Occipital lobe (tissue), 2 donors: ENCODE results near the gene ANKRD11. TPM values are rescaled to one million over a fixed set of nuclear protein-coding genes. Genes with fewer than 3 reads are reported as not detected.
A peak's percentile ranks its signal among the peaks of the same experiment; 100 is the strongest.
"Not testable (repeated sequence)": the region's sequence is repeated elsewhere in the genome, so short reads cannot be mapped to it uniquely, and the experiment has no call there.

Experiments used
- DNase-seq: peaks from one replicate; lab custom pipeline; 2025; lab: John Stamatoyannopoulos, UW
- total RNA-seq: library from RNA; depleted of rRNA; stranded (reverse); fragments of >200 nt; gene quantifications from one replicate; pipeline ENCODE4 v1.2.3, GENCODE V29; 2014

The ANKRD11 gene
- total RNA-seq, 1 donor from 2014 or later, result 27.5 TPM

DNA sequence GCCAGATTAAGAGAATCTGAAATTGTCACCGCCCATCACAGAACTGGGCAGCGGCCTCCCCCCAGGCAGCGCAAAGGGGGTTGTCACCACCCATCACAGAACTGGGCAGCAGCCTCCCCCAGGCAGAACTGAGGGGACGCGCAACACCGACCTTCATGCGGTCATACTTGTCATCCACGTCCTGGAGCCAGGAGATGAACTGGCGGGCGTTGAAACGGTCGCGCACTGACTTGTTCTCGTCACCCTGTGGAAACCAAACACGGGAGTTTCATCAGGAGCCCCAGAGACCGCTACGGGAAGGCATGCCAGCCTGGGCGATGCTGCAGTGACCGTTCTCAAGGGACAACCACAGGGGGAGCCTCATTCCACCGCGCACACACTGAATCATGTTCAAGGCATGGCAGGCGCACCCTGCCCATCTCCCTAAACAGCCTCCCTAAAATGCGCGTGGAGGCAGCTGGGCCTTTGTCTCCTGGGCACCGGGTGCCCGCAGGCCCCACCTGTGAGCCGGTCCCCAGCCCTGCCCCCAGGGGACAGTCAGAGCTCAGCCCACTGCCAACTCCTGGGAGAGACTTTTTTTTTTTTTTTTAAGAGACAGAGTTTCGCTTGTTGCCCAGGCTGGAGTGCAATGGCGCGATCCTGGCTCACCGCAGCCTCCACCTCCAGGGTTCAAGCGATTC is 219.6 kb downstream of the ANKRD11 start:
- DNase-seq, result no peak

GRCh38 chr16:89269805-89270665 is 220.3 kb downstream of the ANKRD11 start:
- no peak for DNase-seq

DNA sequence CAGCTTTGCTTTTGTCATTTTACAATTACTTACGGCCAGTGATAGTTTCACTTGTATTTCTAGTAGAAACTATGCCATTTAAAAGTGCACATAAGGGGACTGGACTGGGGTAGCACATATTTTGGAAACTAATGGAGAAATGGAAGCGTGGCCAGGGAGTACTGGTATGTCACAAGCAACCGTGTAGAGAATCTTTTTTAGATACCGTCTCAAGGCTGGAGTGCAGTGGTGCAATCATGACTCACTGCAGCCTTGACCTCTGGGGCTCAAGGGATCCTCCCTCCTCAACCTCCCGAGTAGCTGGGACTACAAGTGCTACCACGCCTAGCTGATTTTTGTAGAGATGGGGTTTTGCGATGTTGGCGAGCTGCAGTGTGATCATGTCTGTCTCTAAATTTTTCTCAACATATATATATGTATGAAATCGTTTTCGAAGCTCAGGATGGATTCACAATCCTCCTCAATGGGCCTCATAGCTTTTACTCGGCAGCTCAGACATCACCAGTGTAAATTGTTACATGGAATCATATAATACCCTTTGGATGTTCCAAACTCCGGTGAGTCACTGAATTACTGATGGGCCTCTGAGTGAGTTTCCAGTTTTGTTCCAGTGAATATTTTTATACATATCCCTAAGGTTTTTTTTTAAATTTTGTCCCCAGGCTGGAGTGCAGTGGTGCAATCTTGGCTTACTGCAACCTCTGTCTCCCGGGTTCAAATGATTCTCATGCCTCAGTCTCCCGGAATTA is 221.2 kb downstream of the ANKRD11 start:
- no peak for DNase-seq

DNA sequence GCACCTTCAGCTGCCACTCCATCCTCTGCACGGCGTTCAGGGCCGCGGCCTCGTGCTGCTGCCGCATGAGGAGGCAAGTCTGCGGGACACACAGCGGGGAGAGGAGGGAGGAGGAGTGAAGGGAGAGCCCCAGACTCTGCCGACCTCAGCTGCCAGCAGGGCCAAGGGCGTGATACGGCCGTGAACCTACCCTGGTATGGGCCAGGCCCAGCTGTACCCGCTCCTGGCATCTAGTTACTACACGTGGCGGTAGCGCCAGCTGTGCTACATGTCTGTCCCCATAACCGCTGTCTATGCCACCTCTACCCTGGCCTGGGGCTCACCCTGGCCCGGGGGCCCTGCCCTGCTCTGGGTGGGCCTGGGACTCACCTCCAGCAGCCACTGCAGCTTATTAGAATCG is 221.8 kb downstream of the ANKRD11 start:
- no peak for DNase-seq

DNA sequence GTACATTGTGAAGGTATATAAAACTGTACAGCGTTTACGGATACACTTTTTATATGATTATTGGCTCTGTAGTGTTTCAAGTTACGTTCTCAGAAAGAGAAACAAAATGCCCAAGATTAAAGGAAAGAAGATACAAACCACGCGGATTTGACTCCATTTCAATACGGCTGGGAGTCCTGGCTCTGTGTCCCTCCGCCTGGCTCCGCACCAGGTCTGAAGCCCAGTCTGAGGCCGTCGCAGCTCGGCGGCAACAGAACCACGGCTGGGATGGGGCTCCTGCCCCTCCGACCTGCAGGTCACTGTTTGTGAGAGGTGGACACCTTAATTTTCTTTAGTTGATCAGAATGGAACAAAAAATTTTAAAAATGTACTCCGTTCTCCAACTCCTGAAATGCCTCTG is 222.6 kb downstream of the ANKRD11 start:
- not testable (repeated sequence) for DNase-seq

- no peak for DNase-seq
These were observed 223.7 kb downstream of the ANKRD11 start for GRCh38 chr16:89266521-89267134.

GRCh38 chr16:89265647-89266046 is 224.7 kb downstream of the ANKRD11 start:
- no peak for DNase-seq

- no peak for DNase-seq
These were observed 225.4 kb downstream of the ANKRD11 start for GRCh38 chr16:89264800-89265550.

DNA sequence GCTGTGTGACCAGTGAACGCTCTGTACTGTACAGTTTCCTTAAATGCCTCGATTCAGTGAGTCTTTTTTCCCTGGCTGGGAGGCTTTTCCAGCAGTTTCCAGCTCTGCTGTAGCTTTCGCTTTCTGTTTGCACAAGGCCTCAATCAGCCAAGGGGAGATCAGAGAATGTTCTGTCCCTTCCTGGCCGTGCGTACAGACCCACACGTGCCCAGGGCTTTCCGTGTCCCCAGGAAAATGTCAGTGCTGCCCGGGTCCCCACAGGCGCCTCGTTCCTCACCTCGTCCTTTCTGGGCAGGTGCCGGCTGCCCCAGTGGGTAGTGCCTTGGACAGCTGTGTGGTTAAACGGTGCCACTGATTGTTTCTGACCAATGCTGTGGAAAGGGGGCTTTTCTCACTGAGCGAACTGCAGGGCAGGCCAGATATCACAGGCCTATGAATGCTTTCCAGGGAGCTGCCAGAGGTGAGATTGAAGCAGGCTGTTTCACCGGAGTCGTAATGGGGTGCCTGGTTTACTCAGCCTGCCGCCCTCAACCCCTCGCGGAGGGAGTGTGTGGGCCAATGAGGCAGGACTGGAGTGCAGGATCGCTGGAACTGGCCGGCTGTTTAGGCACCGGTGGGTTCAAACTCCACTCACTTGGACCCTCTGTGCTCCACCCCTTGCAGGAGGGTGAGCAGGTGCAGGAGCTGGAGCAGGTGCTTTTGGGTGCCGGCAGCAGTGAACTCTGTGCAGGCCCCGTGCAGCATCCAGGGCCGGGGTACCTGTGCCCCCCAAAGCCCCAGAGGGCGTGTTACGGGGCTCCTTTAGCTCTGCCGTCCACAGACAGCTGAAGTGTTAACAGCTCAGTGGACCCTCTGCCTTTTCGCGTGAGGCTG is 228.4 kb downstream of the ANKRD11 start:
- DNase-seq, result no peak

DNA sequence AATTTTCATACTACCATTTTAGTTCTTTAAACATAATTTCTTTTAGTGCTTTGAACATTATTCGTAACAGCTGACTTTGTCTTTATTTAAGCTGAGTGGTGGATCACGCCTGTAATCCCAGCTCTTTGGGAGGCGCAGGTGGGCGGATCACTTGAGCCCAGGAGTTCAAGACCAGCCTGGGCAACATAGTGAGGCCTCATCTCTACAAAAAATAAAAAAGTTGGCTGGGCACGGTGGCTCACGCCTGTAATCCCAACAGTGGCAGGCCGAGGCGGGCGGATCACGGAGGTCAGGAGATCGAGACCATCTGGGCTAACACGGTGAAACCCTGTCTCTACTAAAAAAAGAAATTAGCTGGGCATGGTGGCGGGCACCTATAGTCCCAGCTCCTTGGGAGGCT is 230.5 kb downstream of the ANKRD11 start:
- not testable (repeated sequence) for DNase-seq

GRCh38 chr16:89257757-89258465 is 232.4 kb downstream of the ANKRD11 start:
- DNase-seq, result no peak

GRCh38 chr16:89257281-89257731 is 233.1 kb downstream of the ANKRD11 start:
- no peak for DNase-seq

DNA sequence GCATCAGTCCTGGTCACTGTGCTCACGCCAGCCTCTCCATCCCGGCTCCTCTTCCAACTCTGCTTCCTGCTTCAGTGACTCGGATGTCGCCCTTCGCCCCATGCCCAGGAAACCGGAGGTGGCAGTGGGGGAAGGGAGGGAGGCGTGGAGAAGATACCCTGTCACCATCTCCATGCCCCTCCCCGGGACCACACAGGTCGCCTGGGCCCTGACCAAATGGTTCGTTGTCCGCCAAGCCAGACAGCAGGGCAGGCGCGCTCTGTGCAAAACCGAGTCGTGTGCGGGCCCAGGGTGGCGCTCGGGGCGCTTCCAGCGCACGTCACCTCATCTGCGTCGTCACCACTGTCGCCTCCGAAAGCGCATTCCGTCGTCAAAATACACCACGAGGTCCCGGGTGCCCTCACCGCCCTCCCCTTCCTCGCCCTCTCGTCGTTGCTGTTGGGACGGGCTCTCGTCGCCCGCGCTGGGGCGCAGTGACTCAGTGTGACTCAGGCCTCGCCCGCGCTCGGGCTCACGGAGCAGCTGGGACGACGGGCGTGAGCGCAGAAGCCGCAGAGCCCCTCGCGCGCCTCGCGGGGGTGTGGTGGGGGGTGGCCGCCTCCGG is 233.6 kb downstream of the ANKRD11 start:
- DNase-seq, result peak; percentile 28

GRCh38 chr16:89253548-89254287 is 236.6 kb downstream of the ANKRD11 start:
- DNase-seq, result no peak

- no peak for DNase-seq
These were observed 242.0 kb downstream of the ANKRD11 start for GRCh38 chr16:89248196-89248982.

GRCh38 chr16:89247734-89248075 is 242.7 kb downstream of the ANKRD11 start:
- DNase-seq, result not testable (repeated sequence)
